Omental fat pad (tissue), 4 donors: ENCODE results near the gene ESAM. TPM values are rescaled to one million over a fixed set of nuclear protein-coding genes. Genes with fewer than 3 reads are reported as not detected.

Experiments
- ATAC-seq: fragments of 150-250 bp; one replicate; pipeline ENCODE4 v1.9.1; 2016; ENCODE audit warnings: mild to moderate bottlenecking, moderate library complexity; ENCODE audit not compliant: low FRiP score
- DNase-seq: peaks from one replicate; pipeline ENCODE4 v3.0.0-alpha.2; 2019; ENCODE audit warnings: low spot score
- CTCF ChIP-seq, 3 donors: fragments of 450-650 bp; IDR thresholded peaks; one replicate each; pipeline ENCODE4 v1.5.1; 2016 to 2017; ENCODE audit warnings: antibody characterized with exemption in 3 of 3, mild to moderate bottlenecking in 3 of 3, moderate library complexity in 2 of 3
- total RNA-seq, 4 donors: library from RNA; depleted of rRNA; stranded (reverse); fragments of >200 nt; gene quantifications; one replicate each; pipeline ENCODE4 v1.1.0, GENCODE V29; 2016

ESAM gene
- total RNA-seq, 4 donors from 2014 or later: 23.0 to 116 (median 62.6) TPM

DNA sequence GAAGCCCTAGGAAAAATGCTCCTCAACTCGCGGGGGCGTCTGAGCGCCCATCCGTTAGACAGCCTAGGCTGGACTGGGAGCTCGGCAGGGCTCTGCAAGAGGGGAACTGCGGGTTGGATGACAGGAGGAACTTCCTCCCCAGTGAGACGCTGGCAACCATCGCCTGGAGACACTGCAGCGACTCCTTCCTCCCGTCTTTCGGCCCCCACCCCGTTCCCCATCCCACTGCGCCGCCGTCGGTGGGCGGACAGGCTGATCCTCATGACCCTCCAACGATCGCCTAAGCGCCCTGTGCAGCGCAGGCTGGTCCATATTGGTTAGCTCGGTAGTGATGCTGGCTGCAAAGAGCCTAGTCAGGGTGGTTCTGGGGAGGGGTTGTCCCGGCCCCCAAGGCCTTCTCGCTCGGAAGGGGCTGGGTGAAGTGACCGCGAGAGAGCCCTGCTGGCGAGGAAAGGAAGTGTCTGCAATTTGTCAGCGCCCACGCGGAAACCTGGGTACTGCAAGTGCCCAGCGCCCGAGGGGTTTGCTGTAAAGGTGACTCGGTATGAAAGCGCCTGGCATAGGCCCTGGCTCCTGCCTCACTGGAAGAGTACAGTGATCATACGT lies 21.7 kb downstream of the ESAM start:
- ATAC-seq: peak; percentile 20
- DNase-seq: no peak
- peak in 1 of 3 donors; percentile 4 for TF ChIP-seq CTCF (IDR thresholded peaks at IDR 0.05)

- TF ChIP-seq CTCF (IDR thresholded peaks at IDR 0.05): no peak
- peak; percentile 87 for DNase-seq
- ATAC-seq: peak; percentile 98
Measured at GRCh38 chr11:124739479-124740276, 22.4 kb downstream of the ESAM start, which contains the start of gene NRGN. Gene NRGN (plus strand): TSS chr11:124739942. CDS start chr11:124740085, 143 bp downstream.

DNA sequence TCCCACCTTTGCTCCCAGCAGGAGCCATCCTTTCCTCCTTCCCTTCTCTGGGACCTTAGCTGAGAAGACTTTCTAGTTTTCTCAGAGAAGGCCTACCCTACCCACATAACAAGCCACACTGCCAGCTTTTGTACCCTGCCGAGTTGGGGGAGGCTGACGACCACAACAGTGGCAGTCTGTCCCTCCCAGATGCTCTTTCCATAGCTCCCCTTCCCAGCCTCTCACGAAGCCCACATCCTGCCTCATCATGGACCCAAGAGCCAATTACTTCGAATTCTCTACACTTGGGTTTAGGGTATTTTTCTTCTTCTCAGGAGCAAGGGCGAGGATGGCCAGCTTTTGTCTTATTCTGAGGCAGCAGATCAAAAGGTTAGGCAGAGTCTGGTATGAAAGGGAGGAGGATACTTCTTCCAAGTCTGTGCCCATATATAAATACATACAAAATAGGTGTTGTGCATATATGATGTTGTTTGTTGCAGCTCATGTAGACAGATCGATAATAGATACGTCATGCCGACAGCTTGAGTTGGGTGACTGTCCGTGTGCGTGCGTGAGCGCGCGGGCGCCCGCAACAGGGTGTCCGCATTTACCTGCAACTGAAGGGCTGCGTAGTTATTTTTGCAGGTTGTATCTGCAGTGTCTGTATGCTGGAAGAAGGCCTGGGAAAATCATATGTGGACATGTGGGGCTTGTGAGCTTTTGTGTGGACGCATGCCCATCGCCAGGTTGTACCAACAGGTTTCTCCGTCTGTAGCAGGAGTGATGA lies 23.2 kb downstream of the ESAM start:
- ATAC-seq: no peak
- no peak for TF ChIP-seq CTCF (IDR thresholded peaks at IDR 0.05)
- no peak for DNase-seq

DNA sequence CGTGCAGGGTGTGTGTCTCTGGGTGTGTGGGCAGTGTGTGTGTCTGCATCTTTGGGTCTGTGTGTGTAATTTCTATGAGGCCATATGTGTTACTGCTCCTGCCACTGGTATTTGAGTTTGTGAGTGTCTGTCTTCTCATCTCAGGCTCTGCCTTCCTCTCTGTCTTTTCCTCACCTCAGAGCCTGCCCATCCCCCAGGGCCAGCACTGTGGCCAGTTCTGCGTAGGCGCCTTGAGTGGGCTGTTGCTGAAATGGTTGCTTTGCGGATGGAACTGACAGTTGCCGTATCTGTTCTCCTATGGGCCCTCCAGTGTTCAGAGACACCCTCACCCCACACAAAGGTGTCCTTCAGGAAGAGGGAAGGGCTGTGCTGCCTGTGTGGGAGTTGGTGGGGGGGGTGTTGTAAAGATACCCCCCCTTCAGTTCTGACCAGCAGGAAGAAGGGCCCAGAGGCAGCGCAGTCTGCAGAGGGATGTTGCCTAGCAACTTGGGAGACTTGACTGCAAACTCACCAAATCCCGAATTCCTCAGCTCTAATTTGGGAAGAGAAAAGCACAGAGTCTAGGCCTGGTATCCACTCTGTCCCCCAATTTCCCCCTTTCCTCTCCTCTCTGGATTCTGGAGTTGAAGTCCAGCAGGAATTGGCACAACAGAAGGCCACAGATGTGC lies 24.3 kb downstream of the ESAM start:
- DNase-seq (no peak), ATAC-seq (no peak)
- TF ChIP-seq CTCF (IDR thresholded peaks at IDR 0.05): no peak

DNA sequence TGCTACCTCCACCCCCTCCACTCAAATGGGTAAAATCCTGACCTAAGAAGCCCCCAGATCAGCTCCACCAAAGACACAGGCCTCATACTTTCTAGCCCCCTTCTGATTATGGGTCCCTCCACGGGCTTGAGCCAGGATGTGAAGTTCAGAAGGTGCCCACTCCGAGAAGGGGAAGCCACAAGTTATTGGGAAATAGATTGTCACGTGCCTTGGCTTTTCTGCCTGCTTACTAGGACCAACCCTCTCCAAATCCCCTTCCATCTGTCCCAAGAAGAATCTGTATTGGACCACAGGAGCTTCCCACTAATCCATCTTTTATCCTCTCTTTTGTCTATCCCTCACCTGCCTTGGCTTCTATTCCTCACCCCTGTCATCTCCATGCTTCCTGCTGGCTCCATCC lies 25.4 kb downstream of the ESAM start:
- no peak for DNase-seq
- TF ChIP-seq CTCF (IDR thresholded peaks at IDR 0.05): no peak
- ATAC-seq: no peak

- ATAC-seq (no peak), DNase-seq (no peak)
- TF ChIP-seq CTCF (IDR thresholded peaks at IDR 0.05): no peak
Measured at GRCh38 chr11:124732230-124732629, 29.9 kb downstream of the ESAM start.
